HG03280 (cell line): ENCODE measurements around the gene DNAJA4.
A peak's percentile ranks its signal among the peaks of the same experiment; 100 is the strongest.

Experiments used
- ATAC-seq: cut with Tn5 transposase; IDR thresholded peaks from one replicate; pipeline ENCODE4 v1.9.1; 2021; ENCODE audit warnings: mild to moderate bottlenecking, moderate library complexity; ENCODE audit not compliant: unreplicated experiment

DNAJA4 gene

DNA sequence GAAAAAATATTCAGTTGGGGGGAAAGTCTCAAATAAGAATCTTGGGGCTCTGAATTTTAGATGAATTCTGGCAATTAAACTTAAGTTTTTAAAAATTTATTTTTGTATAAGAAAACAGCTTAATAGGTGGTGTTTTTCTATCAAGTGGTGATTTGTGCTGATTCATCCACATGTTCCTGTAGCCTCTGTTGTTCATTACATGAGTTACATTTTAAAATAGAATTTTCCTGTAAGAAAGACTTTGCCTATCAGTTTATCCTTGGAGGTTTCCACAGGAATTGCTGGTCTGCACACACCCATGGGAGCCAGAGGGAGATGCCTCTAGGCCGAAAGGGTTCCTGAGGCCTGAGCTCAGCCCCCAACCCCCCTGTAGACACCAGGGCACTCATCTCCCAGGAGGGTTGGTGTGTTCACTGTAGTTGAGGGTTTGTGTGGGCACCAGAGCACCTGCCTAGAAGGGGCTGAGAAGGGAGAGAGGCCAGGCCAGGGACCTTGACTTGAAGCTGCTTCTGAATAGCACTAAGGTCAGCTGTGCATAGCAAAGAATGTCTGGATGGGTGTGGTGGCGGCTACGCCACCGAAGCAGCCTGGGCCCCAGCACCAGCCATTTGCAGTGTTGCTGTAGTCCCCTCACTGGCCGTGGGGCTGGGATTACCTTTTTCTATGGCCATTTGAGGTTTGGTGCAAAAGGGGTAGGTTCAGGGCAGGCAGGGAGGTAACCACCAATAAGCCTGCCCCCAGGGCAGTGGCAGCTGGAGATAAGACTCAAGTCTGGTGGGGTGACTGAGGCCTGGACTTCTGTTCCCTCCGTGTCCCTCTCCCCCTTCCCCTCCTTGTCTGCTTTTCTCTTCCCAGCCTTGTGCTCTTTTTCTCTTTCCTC lies 11.9 kb downstream of the DNAJA4 start:
- ATAC-seq: no peak

DNA sequence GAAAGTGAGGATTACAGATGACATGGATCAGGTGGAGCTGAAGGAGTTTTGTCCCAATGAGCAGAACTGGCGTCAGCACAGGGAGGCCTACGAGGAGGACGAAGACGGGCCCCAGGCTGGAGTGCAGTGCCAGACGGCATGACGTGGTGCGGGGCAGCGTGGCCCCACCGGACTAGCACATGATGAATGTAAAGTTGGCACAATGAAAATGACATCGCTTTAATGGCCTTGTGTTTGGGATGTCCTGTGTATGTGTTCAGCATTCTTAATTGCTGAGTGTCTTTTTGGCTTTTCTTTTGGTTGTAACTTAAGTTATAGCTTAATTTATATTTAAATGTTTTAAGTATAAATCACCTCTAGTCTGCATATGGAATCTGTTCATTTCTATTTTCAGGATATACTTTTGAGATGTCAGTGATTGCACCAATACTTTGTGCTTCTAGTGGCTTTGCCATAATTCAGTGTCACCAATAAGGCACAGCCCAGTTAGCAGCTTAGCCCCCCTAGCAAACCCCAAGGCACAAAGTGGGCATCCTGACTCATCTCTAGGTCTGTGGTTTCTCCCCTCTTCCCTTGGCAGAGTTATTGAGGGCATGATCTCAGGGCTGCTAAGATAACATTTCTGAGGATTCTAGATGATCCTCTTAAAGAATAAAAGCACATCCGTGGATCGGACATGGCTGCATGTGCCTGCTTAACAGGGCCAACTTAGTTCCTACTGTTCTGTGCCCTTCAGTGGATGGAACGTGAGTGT lies 16.1 kb downstream of the DNAJA4 start:
- no peak for ATAC-seq

DNA sequence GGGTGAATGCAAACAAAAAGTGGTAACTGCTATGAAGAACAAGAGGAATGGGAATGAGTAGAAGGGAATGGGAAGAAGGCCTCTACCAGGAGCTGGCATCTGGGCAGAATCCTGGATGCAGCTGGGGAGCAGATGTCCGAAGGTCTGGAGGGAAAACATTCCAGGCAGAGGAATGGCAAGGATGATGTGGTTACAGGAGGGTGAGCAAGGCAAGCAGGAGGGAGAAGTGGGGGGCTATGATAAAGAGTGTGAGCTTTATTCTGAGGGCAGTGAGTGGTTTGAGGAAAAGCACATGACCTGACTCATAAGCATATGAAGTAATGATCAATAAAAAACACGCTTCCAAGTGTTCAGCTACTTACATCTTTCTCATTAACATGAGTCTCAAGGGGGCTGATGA lies 18.0 kb downstream of the DNAJA4 start:
- ATAC-seq: no peak

DNA sequence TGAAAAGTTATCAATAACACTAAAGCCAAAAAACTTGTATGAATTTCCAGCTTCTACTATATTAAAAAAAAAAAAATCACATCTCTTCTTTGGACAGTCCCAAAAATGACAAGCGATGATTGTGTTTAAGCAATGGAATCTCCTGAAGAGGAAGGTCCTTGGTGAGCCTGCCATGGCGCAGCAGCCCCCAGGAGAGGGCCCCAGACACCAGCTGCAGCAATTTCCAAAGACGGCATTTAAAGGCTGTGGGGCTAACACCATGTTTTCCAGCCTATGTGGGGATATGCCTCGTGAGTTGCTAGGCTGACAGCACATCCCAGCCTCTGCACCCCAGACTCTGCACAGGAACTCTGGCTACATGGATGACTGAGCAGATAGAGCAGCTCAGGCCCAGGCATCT lies 20.4 kb downstream of the DNAJA4 start:
- no peak for ATAC-seq

DNA sequence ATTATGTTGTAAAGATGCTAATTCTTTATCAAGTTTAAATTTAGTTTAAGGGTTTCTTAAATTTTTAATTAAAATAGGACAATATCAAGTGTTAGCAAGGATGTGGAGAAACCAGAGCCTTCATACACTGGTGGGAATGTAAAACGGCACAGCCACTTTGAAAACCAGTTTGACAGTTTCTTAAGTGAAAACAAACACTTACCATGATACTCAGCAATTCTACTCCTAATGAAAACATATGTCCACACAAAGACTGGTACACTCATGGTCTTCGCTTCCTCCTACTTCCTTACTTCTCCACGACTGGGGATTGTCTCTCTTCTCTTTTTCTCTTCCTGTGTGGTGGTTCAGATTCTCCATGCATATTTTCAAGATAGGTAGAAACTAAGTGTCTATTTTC lies 25.9 kb downstream of the DNAJA4 start:
- no peak for ATAC-seq

DNA sequence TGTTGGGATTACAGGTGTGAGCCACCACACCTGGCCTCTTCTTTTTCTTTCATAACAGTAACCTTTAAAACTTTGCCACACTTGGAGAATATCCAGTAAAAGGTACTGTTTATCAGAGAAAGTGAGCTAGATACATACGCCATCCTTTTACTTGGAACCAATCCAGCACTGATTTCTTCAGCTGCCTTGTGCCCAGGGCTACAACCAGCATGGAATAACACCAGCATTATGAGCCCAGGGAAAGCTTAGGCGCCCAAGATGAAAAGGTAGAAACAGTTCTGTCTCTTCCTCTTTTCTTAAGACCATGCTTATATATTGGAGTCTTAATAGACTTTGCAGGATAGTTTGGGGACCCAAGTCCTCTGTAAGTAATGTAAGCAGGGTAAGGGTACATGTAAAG lies 26.7 kb downstream of the DNAJA4 start:
- no peak for ATAC-seq

DNA sequence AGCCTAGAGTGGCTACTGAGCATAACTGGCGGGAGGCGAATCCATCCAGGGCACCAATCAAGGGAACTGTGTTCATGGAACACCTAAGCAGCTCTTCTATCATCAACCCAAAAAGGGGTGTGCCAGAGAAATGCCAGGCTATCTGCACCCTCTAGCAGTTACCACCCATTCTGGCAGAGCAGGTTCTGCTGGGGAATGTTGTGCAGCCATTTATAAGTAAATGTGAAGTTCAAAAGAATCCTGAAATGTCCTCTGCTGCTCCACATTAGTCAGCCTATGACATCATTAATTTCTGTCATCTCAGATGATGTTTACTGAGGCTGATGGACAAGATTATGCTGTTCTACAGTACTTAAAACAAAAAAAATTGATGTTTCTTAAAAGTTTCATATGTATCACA lies 27.3 kb downstream of the DNAJA4 start:
- ATAC-seq: no peak

DNA sequence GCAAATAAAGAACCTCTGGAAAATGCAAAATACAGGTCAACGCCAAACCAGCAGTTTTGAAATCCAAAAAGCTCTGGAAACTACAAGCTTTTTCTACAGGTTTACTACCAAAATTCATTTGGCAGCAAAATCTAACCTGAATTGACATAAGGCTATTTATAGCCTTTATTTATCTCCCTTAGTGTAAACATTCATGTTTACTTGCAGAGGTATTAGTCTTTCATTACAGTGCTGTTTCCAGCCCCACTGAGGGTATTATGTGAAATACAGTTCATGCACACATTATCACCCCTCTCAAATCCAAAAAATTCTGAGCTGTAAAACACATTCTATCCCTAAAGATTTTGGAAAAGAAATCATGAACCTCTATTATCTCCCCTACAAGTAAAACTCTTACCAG lies 27.9 kb downstream of the DNAJA4 start:
- no peak for ATAC-seq

DNA sequence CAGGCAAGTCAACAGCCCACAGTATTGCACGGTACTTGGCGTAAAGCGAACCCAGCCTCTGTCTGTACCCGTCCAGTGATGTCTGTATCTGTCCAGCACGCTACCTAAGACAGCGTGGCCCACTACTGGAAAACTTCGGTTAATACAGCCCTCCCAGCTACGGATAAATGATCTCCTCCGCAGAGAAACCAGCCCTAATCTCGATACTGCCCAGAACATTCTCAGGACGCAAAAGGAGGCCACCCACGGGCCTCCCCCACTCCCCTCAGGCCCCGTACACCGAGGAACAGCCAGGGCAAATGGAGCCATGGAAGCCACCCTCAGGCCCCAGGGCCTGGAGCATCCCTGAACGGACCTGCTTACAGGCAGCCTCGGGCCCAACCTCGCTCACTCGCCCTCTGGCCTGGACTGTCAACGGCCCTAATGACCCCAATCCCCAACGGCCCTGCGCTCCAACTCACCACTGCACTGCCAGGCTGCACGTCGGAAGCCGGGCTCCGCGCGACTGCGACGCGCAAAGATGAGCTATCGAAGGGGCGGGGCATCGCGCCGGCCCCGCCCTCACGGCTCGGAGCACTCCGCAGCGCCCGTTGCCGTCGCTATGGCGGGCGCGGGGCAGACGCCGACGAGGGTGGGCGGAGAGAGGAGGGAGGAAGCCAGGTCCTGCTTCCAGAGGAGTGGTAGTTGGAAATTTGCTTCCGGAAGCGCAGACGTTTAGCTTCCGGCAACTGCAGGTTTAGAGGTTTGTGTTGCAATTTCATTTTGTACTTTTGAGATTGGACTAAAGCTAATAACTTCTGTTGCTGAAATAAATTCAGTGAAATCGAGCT lies 35.0 kb downstream of the DNAJA4 start, which contains the start of gene SKIC8:
Gene SKIC8, minus strand, starts transcription at position 509 of the 830 bp plus-strand sequence. CDS start 3,923 bp downstream, outside the sequence.
- ATAC-seq: peak; percentile 92

DNA sequence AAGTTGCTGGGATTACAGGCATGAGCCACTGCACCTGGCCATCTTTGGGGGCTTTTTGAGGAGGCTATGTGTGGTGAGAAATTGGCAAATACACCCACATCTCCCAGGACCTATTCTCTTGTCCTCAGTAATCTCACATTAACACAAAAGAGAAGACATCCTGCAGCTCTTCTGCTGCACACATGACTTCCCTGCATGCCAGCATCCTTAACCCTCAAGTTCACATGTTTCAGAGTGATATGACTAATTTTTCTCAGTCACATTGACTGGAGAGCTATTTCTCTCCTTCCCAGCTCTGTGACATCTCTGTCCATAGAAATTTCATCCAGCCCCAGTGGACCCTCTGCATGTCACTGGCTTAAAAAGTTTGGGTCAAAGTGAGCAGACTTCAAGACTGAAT lies 37.0 kb downstream of the DNAJA4 start:
- ATAC-seq: no peak

DNA sequence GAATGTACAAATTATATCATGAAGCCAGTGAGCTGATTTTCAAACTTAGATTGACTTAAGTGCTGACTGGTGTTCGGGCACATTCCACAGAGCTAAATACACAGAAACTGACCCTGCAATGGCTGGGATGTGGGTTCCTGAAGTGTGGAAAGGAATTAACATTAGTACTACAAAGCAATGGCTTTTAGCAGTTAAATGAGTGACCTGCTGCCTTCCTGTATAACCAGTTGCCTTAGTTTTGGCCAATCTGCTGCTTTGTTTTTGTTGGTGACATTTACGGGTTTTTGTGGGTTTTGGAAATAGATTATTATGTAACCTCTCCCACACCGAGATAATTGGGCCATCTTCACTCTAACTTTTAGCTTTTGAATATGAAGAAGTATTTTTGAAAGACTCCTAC lies 37.5 kb downstream of the DNAJA4 start:
- no peak for ATAC-seq

DNA sequence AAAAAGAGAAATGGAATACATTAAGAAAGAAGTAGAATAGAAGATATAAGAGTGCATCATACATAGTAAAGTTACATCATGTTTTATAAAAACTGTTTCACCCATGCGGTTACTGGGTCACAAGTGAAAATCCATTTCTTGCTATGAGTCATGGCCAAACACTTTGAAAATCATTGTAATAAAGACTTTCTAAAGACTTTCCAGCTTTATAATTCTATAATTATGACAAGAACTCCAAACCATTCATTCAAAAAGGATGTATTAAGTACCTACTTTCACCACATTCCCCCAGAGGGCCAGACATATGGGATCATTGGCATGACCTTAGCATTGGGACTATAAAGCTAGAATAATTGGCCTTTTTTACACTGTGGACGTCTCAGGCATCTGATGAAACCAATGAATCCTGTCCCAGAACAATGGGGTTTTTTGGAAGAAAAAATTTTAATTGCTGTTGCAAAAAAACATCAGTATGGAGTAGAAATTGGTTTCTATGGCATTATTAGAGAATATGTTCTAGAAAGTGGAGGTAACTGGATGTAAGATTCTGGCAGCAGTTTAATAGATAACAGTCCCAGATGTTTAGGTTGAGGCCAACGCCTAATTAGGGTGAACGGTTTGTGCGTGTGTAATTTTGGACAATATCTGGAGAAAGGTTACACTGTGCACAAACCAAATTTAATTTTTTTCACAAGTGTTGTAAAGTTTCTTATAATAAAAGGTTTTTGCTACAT lies 38.4 kb downstream of the DNAJA4 start:
- ATAC-seq: no peak

DNA sequence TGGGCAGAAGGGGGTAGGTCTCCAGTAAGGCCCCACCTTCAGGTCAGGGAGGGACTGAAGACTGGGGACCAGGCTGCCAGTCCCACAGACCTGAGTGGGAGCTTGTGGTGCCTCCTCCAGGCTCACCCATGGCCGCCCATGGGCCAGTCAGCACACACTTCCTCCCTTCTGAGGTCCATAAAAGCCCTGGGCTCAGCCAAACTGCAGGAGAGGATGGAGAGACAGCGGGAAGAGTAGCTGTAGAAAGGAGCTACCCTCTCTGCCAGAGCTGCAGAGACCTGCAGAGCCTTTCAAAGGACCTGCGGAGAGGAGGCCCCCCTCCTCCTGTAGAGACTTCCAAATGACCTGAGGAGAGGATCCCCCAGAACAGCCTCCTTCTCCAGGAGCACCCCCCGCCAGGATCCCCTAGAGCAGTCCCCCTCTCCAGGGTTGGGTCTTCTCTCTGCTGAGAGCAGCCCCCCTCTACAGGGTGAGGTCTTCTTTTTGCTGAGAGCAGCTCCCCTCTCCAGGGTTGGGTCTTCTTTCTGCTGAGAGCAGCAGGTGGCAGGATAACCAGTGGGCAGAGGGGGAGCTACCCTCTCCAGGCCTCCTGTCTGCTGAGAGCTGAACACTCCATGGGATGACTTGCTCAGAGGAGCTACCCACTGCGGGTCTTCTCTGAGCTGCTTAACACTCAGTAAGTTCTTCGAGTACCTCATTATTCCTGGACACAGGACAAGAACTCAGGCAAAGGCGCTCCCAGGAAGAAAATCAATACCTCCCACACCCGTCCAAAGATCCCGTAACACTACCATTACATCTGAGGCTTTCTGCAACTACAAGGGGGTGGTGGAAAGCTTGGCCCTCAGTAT lies 40.1 kb downstream of the DNAJA4 start:
- ATAC-seq: no peak

DNA sequence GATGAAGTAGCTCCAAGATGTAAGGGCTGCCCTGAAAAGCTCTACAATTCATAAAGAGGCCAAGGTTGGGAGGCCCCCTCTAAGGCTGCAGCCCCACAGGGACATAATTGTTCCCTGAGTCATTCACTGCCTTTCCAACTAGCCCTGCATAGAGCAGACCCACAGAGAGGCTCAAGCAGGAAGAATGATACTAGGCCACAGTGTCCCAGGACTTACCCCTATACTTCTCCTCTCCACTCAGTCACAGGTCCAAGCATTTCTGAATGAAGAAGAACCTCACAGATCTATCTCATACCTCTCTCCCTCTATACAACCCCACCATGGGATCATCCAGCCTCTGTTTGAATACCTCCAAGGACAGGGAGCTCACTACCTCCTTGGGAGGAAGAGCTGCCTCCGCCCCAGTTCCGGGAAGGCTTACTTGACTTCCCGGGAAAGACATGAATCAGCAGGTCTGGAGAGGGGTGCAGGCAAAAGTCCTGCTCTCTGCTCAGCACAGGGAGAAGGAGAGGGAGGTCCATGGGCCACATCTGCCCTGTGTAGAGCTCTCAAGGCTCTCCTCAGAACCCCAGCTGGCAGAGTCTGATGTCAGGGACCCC lies 41.9 kb downstream of the DNAJA4 start:
- no peak for ATAC-seq

DNA sequence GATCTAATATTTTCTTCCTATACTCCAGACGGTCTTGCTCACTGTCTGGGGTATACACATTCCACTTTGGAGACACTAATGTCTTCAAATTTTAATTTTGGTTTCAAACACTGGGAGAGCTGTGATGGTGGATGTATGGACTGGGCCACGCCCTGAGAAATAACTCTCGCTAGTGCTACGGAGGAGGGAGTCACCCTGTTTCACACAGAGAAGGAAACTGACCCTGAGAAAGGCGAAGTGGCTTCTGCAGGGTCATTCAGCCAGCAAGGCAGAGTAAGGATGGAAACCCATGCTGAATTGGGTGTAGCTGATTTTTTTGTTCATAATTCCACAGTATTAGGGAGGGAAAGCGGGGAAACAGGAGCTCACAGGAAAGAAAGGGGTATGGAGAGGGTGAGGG lies 43.6 kb downstream of the DNAJA4 start:
- no peak for ATAC-seq

DNA sequence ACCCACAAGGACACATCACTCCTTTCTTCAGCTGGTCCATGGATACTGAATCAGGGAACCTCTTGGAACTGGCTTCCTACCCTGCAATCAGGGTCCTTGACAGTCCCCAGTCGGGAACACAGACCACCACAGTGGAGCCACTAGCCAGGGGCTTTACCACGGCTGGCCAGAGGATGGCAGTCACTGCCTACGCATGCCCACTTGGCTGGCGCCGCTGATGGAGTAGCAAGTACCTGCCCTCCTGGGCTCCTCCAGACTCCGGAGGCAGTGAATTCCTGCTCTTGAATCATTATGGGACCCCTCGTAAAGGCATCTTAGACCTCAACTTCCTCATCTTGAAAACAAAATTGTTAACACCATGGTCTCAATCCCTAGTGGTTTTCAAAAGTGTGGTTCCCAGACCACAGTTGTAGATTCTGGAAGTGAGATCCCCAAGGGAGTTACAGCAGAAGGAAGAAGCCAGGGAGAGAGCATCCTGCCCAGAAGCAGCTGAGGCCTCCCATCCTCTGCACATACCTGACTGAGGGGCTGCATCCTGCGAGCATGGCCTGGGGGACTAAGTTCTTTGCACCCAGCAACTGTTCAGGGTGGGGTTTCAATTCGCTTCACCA lies 44.2 kb downstream of the DNAJA4 start:
- ATAC-seq: no peak

DNA sequence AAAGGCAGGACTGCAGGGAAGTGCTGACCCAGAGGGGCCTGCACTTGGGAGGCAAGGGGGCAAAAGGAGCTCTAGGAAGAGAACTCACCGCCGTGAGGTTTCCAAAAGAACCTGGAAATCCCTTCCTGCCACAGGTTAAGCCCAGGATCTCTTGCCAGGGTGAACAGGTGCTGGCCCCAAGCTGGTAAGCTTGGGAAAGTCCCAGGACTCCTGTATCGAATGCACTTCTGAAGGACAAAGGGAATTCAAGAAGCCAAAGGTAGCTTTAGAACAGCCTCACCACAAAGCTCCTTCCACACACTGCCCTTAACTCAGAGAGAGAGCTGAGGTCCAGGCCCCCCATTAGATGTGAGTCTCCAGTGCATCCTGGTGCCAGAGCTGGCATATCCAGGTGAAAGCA lies 46.9 kb downstream of the DNAJA4 start:
- no peak for ATAC-seq

DNA sequence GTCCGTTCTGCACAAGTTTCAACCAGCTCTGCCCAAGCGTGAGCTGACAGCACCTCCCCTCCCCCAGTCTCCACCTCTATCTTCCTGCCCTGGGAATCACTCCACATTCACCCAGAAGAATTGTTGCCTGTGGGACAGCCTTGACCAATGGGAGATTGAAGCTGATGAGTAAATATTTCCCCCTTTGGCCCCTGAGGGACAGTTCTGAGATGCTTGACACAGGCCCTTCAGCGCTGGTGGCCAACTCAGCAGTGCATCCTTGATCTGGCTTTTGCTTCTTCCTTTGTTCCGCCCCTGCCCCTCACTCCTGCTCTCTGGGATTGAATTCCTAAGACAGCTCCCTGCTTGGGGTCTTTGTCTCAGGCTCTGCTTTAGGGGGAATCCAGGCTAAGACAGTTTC lies 48.2 kb downstream of the DNAJA4 start:
- no peak for ATAC-seq

DNA sequence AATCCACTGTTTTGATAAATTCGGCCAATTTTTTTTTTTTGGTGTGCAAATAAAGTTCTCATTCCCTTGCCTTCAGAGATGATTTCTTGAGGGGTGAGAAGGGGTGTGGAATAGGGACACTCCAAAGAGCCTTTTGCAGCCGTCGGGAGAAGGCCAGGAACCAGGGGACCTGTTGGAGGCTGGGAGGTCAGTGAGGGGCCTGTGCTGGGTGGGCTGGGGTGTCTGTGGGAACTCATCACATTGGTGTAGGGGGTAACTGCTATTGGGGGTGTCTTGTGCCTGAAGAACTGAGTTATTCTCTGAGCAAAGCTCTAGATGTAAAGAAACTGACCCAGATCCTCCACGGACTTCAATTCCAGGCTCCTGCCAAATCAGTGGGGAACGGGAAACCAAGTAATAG lies 48.6 kb downstream of the DNAJA4 start:
- ATAC-seq: no peak
